WTC11 (cell line): ENCODE data around the gene UTP14C. TPM values are rescaled to one million over a fixed set of nuclear protein-coding genes. Genes with fewer than 3 reads are reported as not detected.
A peak's percentile ranks its signal among the peaks of the same experiment; 100 is the strongest.

Experiments
- ATAC-seq: fragments of 200-7000 bp; cut with Tn5 transposase; 2 replicates; pipeline ENCODE4 v1.10.0; 2021; ENCODE audit warnings: mild to moderate bottlenecking, moderate library complexity
- CTCF ChIA-PET: fragments of 300-600 bp; sonication (Branson Sonifier 250); formaldehyde crosslinking; loops from one replicate; lab custom pipeline; 2021; ENCODE audit warnings: antibody characterized with exemption; lab: Charles Lee
- POLR2A ChIA-PET: fragments of 350-600 bp; sonication (Branson Sonifier 250); formaldehyde crosslinking; loops from one replicate; lab custom pipeline; 2021; ENCODE audit warnings: antibody characterized with exemption; lab: Charles Lee
- DNase-seq: peaks from one replicate; pipeline ENCODE4 v3.0.0; 2021; ENCODE audit warnings: low spot score
- H3K27ac Mint-ChIP-seq: 2 replicates; pipeline ENCODE4 v1.8.0; 2021; ENCODE audit warnings: mixed read lengths
- H3K27me3 Mint-ChIP-seq: 2 replicates; pipeline ENCODE4 v1.8.0; 2021; ENCODE audit warnings: low read depth, mild to moderate bottlenecking, moderate library complexity, mixed read lengths
- H3K36me3 Mint-ChIP-seq: 2 replicates; pipeline ENCODE4 v1.8.0; 2021; ENCODE audit warnings: mixed read lengths
- H3K4me1 Mint-ChIP-seq: 2 replicates; pipeline ENCODE4 v1.8.0; 2022; ENCODE audit warnings: mixed read lengths
- H3K4me3 Mint-ChIP-seq: 2 replicates; pipeline ENCODE4 v1.8.0; 2021; ENCODE audit warnings: mild to moderate bottlenecking, moderate library complexity, mixed read lengths
- H3K9me3 Mint-ChIP-seq: 2 replicates; pipeline ENCODE4 v1.8.0; 2021; ENCODE audit warnings: mixed read lengths
- CBFB ChIP-seq: sonication (generic); formaldehyde crosslinking; IDR thresholded peaks from 2 replicates; pipeline ENCODE4 v1.8.1; 2022; ENCODE audit warnings: mild to moderate bottlenecking, low read depth, missing genetic modification reagents
- CTCF ChIP-seq: fragments of 200-600 bp; IDR thresholded peaks from 2 replicates; pipeline ENCODE4 v1.8.0; 2022; ENCODE audit warnings: antibody characterized with exemption
- ESRRA ChIP-seq: sonication (generic); formaldehyde crosslinking; IDR thresholded peaks from 2 replicates; pipeline ENCODE4 v1.8.1; 2022; ENCODE audit warnings: mild to moderate bottlenecking, missing genetic modification reagents, borderline replicate concordance
- ETV6 ChIP-seq: sonication (generic); formaldehyde crosslinking; IDR thresholded peaks from 2 replicates; pipeline ENCODE4 v1.8.1; 2022; ENCODE audit warnings: mild to moderate bottlenecking, missing genetic modification reagents
- GABPB1 ChIP-seq: sonication (generic); formaldehyde crosslinking; IDR thresholded peaks from 2 replicates; pipeline ENCODE4 v1.8.1; 2023; ENCODE audit warnings: mild to moderate bottlenecking, missing genetic modification reagents
- HMGXB4 ChIP-seq: sonication (generic); formaldehyde crosslinking; IDR thresholded peaks from 2 replicates; pipeline ENCODE4 v1.8.1; 2023; ENCODE audit warnings: mild to moderate bottlenecking, moderate library complexity, missing genetic modification reagents
- MXD4 ChIP-seq: fragments of 250-450 bp; sonication (Bioruptor Pico); IDR thresholded peaks from 2 replicates; pipeline ENCODE4 v1.8.0; 2021; ENCODE audit warnings: mild to moderate bottlenecking, moderate library complexity, borderline replicate concordance
- NFATC4 ChIP-seq: fragments of 250-450 bp; sonication (Bioruptor Pico); IDR thresholded peaks from 2 replicates; pipeline ENCODE4 v1.9.0; 2021; ENCODE audit warnings: mild to moderate bottlenecking
- SMAD4 ChIP-seq: sonication (generic); formaldehyde crosslinking; IDR thresholded peaks from 2 replicates; pipeline ENCODE4 v1.8.0; 2022; ENCODE audit warnings: mild to moderate bottlenecking, missing genetic modification reagents
- TCF7 ChIP-seq: sonication (generic); formaldehyde crosslinking; IDR thresholded peaks from 2 replicates; pipeline ENCODE4 v1.8.0; 2022; ENCODE audit warnings: mild to moderate bottlenecking, low read depth, missing genetic modification reagents, moderate library complexity
- TEAD4 ChIP-seq: sonication (generic); formaldehyde crosslinking; IDR thresholded peaks from 2 replicates; pipeline ENCODE4 v1.8.0; 2022; ENCODE audit warnings: mild to moderate bottlenecking, missing genetic modification reagents
- ZBTB21 ChIP-seq: sonication (generic); formaldehyde crosslinking; IDR thresholded peaks from 2 replicates; pipeline ENCODE4 v1.8.1; 2023; ENCODE audit warnings: mild to moderate bottlenecking, missing genetic modification reagents, borderline replicate concordance
- ZNF138 ChIP-seq: sonication (generic); formaldehyde crosslinking; conservative IDR thresholded peaks from 2 replicates; pipeline ENCODE4 v1.8.1; 2022; ENCODE audit warnings: mild to moderate bottlenecking, moderate library complexity, missing genetic modification reagents
- ZNF263 ChIP-seq: sonication (generic); formaldehyde crosslinking; IDR thresholded peaks from 2 replicates; pipeline ENCODE4 v1.8.1; 2022; ENCODE audit warnings: low read depth, mild to moderate bottlenecking, moderate library complexity, missing genetic modification reagents
- ZNF396 ChIP-seq: fragments of 250-450 bp; sonication (Bioruptor Pico); IDR thresholded peaks from 2 replicates; pipeline ENCODE4 v1.8.0; 2021; ENCODE audit warnings: mild to moderate bottlenecking, moderate library complexity, borderline replicate concordance
- ZNF671 ChIP-seq: fragments of 250-450 bp; sonication (Bioruptor Pico); IDR thresholded peaks from 2 replicates; pipeline ENCODE4 v1.8.0; 2021; ENCODE audit warnings: mild to moderate bottlenecking
- total RNA-seq: library from RNA; stranded (reverse); gene quantifications from 3 replicates; pipeline ENCODE4 v1.2.3, GENCODE V29; 2021
- TF ChIP-seq, protein P1 (sequence below): sonication (generic); formaldehyde crosslinking; IDR thresholded peaks from 2 replicates; pipeline ENCODE4 v1.8.1; 2022; ENCODE audit warnings: mild to moderate bottlenecking, moderate library complexity, missing genetic modification reagents
- TF ChIP-seq, protein P2 (sequence below): sonication (generic); formaldehyde crosslinking; IDR thresholded peaks from 2 replicates; pipeline ENCODE4 v1.8.0; 2022; ENCODE audit warnings: mild to moderate bottlenecking, missing genetic modification reagents
- TF ChIP-seq, protein P3 (sequence below): fragments of 250-450 bp; sonication (Bioruptor Pico); IDR thresholded peaks from 2 replicates; pipeline ENCODE4 v1.8.0; 2021; ENCODE audit warnings: mild to moderate bottlenecking
- TF ChIP-seq, protein P4 (sequence below): sonication (generic); formaldehyde crosslinking; IDR thresholded peaks from 2 replicates; pipeline ENCODE4 v1.8.1; 2022; ENCODE audit warnings: missing genetic modification reagents, borderline replicate concordance

UTP14C gene
- total RNA-seq, 1 experiment from 2014 or later: 18.5 TPM

DNA sequence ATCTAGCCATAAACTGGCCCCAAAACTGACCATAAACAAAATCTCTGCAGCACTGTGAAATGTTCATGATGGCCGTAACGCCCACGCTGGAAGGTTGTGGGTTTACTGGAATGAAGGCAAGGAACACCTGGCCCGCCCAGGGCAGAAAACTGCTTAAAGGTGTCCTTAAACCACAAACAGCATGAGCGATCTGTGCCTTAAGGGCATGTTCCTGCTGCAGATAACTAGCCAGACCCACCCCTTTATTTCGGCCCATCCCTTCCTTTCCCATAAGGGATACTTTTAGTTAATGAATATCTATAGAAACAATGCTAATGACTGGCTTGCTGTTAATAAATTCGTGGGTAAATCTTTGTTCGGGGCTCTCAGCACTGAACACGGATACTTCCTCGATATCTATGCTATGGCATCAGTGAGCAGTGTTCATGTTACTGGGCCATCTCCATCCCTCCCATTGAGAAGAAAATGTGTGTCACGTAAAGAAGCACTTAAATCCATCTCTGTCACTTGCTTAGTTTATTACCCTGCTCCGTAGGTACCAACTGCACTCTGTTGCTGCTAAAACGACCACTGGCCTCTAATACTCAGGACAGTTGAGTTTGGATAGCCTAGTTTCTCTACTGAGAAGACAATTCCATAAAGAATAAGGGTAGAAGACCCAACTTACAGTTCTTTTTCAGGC is 18.5 kb upstream of the UTP14C start:
- ATAC-seq (no peak), DNase-seq (no peak)
- H3K9me3 Mint-ChIP-seq: peaks cover 17% of the 10 kb centered on the region
- TF ChIP-seq TCF7 (CRISPR knock-in tag) (no peak), CBFB (CRISPR knock-in tag) (no peak), ETV6 (no peak), MXD4 (CRISPR knock-in tag) (no peak)
- peaks cover 22% of the 10 kb centered on the region for H3K27me3 Mint-ChIP-seq
- ChIA-PET CTCF (no interaction called here), POLR2A (no interaction called here)
- peaks cover 10% of the 10 kb centered on the region for H3K36me3 Mint-ChIP-seq
- H3K4me1 Mint-ChIP-seq: peaks cover 33% of the 10 kb centered on the region
- H3K4me3 Mint-ChIP-seq: no peak overlapping the region
- no peak overlapping the region for H3K27ac Mint-ChIP-seq

DNA sequence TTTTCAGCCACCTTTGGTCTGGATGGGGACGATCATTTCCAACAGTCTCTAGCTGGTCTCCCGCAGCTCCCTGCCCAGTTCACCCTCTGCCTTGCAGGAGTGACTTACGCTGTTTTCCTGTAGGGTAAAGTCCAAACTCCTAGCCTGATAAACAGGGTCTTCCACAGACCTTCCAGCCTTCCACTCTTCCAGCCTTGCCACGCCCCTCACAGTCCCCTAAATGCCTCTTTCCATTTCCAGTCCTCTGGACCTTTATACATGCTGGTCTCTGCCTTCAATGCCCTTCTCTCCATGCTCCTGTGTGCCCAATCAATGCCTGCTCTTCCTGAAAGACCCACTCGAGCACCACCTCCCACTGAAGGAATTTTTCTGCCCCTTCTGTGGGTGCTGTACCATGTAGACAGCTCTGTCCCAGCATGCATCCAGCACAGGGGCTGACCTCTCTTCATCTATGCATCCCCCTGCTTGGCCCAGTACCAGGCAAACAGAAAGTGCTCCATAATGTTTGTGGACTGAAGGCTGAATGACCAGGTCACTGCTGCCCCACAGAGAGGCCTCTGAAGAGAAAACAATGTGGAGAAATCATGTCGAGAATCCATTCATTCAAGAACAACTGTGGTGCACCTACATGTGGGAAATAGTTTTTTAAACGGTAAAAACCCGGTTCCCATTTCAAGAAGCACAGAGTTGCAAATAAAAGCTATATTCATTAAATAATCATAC is 17.8 kb upstream of the UTP14C start:
- Mint-ChIP-seq H3K9me3 (peaks cover 17% of the 10 kb centered on the region), H3K27ac (no peak overlapping the region), H3K27me3 (peaks cover 26% of the 10 kb centered on the region), H3K36me3 (peaks cover 10% of the 10 kb centered on the region), H3K4me1 (peaks cover 28% of the 10 kb centered on the region), H3K4me3 (no peak overlapping the region)
- DNase-seq (no peak), ATAC-seq (no peak)
- ChIA-PET CTCF (no interaction called here), POLR2A (no interaction called here)
- TF ChIP-seq, protein P1, sequence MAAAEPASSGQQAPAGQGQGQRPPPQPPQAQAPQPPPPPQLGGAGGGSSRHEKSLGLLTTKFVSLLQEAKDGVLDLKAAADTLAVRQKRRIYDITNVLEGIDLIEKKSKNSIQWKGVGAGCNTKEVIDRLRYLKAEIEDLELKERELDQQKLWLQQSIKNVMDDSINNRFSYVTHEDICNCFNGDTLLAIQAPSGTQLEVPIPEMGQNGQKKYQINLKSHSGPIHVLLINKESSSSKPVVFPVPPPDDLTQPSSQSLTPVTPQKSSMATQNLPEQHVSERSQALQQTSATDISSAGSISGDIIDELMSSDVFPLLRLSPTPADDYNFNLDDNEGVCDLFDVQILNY (CRISPR knock-in tag): no peak
- TF ChIP-seq TEAD4 (CRISPR knock-in tag): no peak
- TF ChIP-seq CTCF: no peak
- no peak for TF ChIP-seq ZBTB21 (CRISPR knock-in tag)
- no peak for TF ChIP-seq ZNF396
- no peak for TF ChIP-seq TCF7 (CRISPR knock-in tag)
- no peak for TF ChIP-seq CBFB (CRISPR knock-in tag)
- no peak for TF ChIP-seq ESRRA
- TF ChIP-seq HMGXB4 (CRISPR knock-in tag): no peak

GRCh38 chr13:52009946-52010345 is 14.5 kb upstream of the UTP14C start:
- ATAC-seq: no peak
- Mint-ChIP-seq H3K27ac (no peak overlapping the region), H3K27me3 (peaks cover 26% of the 10 kb centered on the region), H3K4me3 (peak overlapping the region; percentile 96), H3K36me3 (peaks cover 10% of the 10 kb centered on the region), H3K4me1 (peaks cover 24% of the 10 kb centered on the region), H3K9me3 (peaks cover 17% of the 10 kb centered on the region)
- TF ChIP-seq, protein P2, sequence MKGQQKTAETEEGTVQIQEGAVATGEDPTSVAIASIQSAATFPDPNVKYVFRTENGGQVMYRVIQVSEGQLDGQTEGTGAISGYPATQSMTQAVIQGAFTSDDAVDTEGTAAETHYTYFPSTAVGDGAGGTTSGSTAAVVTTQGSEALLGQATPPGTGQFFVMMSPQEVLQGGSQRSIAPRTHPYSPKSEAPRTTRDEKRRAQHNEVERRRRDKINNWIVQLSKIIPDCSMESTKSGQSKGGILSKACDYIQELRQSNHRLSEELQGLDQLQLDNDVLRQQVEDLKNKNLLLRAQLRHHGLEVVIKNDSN (CRISPR knock-in tag): no peak
- no peak for TF ChIP-seq NFATC4 (CRISPR knock-in tag)
- TF ChIP-seq ZNF138: no peak
- TF ChIP-seq, protein P3, sequence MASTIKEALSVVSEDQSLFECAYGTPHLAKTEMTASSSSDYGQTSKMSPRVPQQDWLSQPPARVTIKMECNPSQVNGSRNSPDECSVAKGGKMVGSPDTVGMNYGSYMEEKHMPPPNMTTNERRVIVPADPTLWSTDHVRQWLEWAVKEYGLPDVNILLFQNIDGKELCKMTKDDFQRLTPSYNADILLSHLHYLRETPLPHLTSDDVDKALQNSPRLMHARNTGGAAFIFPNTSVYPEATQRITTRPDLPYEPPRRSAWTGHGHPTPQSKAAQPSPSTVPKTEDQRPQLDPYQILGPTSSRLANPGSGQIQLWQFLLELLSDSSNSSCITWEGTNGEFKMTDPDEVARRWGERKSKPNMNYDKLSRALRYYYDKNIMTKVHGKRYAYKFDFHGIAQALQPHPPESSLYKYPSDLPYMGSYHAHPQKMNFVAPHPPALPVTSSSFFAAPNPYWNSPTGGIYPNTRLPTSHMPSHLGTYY (CRISPR knock-in tag): no peak
- no peak for TF ChIP-seq SMAD4
- no peak for TF ChIP-seq ZNF263 (CRISPR knock-in tag)
- TF ChIP-seq CBFB (CRISPR knock-in tag): no peak
- no peak for TF ChIP-seq GABPB1
- no peak for TF ChIP-seq ZNF671 (CRISPR knock-in tag)
- TF ChIP-seq, protein P4, sequence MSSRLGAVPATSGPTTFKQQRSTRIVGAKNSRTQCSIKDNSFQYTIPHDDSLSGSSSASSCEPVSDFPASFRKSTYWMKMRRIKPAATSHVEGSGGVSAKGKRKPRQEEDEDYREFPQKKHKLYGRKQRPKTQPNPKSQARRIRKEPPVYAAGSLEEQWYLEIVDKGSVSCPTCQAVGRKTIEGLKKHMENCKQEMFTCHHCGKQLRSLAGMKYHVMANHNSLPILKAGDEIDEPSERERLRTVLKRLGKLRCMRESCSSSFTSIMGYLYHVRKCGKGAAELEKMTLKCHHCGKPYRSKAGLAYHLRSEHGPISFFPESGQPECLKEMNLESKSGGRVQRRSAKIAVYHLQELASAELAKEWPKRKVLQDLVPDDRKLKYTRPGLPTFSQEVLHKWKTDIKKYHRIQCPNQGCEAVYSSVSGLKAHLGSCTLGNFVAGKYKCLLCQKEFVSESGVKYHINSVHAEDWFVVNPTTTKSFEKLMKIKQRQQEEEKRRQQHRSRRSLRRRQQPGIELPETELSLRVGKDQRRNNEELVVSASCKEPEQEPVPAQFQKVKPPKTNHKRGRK (CRISPR knock-in tag): no peak
- no peak for TF ChIP-seq ETV6
- DNase-seq: no peak
- CTCF ChIA-PET: no interaction called here
- POLR2A ChIA-PET: no interaction called here
